ENCODE measurements around the gene ADAMTS9.
"Not testable (repeated sequence)": the region's sequence is repeated elsewhere in the genome, so short reads cannot be mapped to it uniquely, and the experiment has no call there.

ADAMTS9 gene

DNA sequence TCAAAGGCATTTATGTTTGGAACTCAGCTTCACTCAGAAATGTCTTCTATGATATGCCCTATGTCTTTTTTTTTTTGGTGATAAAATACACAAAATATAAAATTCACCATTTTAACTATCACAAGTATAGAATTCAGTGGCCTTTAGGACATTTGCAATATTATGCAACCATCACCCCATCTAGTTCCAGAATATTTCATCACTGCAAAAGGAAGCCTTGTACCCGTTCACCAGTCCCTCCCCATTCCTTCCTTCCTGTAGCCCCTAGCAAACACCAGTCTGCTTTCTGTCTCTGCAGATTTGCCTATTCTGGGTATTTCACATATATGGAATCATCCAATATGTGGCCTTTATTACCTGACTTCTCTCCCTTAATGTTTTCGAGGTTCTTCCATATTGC, 134.8 kb downstream of the ADAMTS9 start:
- Mint-ChIP-seq H3K27ac (no peak overlapping the region), H3K36me3 (ENCODE audit: low read depth) (no peaks in the 10 kb centered on the region), H3K4me3 (no peak overlapping the region), H3K9me3 (peaks cover 9% of the 10 kb centered on the region), H3K27me3 (no peaks in the 10 kb centered on the region), H3K4me1 (ENCODE audit: low read depth) (no peaks in the 10 kb centered on the region)
- intact Hi-C loops (cut with micrococcal nuclease): no loop called here

DNA sequence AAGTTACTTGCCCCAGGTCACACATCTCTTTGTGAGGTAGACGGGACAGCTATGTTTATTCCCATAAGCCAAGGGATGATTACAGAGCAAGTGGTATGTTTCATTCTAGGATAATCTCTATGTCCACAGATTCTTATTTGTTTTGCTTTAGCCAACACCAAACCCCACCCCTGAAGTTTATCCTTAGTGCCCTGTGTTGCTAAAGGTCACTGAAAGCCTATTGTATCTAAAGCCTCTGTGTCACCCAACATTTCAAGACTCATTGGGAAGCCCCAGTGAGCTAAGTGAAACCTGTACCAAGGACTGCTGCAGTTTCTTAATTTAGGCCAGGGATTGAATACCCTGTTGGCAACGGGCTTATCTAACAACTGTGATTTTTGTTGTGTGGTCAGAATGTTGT, 135.6 kb downstream of the ADAMTS9 start:
- intact Hi-C loops (cut with micrococcal nuclease): no loop called here
- Mint-ChIP-seq H3K4me1 (ENCODE audit: low read depth) (no peaks in the 10 kb centered on the region), H3K4me3 (no peak overlapping the region), H3K36me3 (ENCODE audit: low read depth) (no peaks in the 10 kb centered on the region), H3K27me3 (no peaks in the 10 kb centered on the region), H3K27ac (no peak overlapping the region), H3K9me3 (peaks cover 9% of the 10 kb centered on the region)

DNA sequence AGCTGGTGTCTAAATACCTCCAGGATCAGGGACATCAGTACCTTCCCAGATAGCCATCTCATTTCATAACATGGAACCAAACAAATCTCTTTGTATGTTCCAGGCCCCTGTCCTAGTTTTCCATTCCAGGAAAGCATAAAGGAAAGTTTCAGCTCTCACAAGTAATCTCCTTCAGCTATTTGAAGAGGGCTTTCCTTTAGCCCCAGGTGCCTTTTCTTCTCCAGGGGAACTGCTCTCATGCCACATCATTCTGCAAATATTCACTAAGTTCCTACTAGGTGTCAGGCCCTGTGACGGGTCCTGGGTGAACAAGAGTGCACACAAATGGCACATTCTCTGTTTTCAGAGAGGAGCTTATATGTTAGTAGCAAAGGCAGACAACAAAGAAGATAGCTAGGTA, 136.1 kb downstream of the ADAMTS9 start:
- intact Hi-C loops (cut with micrococcal nuclease): no loop called here
- no peaks in the 10 kb centered on the region for H3K4me1 Mint-ChIP-seq (ENCODE audit: low read depth)
- H3K4me3 Mint-ChIP-seq: no peak overlapping the region

DNA sequence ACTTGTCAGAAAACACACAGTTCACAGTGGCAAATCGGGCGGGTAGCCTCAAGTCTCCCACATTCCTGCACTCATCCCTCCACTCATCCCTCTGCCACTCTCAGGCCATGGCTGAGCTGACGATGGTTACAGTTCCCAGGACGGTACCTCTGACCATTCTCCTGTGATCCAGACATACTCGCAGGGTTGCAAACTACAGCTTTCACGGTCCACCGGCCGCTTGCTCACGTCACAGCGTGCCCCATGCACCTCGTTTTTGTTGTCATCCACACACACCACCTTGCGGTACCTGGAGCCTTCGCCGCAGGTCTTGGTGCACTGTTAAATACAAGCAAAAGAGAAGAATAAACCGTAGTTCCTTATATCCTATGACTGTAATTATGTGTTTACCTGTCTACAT, 137.1 kb downstream of the ADAMTS9 start:
- intact Hi-C loops (cut with micrococcal nuclease): no loop called here
- no peaks in the 10 kb centered on the region for H3K36me3 Mint-ChIP-seq (ENCODE audit: low read depth)
- no peak overlapping the region for H3K4me3 Mint-ChIP-seq
- no peak overlapping the region for H3K27ac Mint-ChIP-seq
- no peaks in the 10 kb centered on the region for H3K4me1 Mint-ChIP-seq (ENCODE audit: low read depth)
- H3K9me3 Mint-ChIP-seq: no peaks in the 10 kb centered on the region
- H3K27me3 Mint-ChIP-seq: no peaks in the 10 kb centered on the region

More for the DNA sequence above, 136.1 kb downstream of the ADAMTS9 start:
- no peaks in the 10 kb centered on the region for H3K27me3 Mint-ChIP-seq
- H3K27ac Mint-ChIP-seq: no peak overlapping the region
- H3K9me3 Mint-ChIP-seq: peaks cover 5% of the 10 kb centered on the region
- H3K36me3 Mint-ChIP-seq (ENCODE audit: low read depth): no peaks in the 10 kb centered on the region

DNA sequence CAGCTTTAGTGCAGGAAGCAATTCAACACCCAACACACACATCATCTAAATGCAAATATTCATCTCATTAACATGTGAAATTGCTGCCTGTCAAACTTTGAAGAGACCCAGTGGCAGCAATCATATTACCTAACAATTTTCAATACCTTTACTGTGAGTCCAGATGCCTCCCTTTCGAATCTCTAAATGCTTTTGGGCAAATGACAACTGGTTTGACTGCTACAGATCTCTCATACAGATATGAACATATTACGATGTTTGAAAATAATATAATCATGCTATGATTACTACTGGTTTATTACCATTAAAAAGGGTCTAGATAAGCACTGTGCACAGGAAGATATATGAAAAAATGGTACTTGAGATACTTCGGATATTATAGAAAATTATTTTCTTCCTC, 137.9 kb downstream of the ADAMTS9 start:
- no peak overlapping the region for H3K4me3 Mint-ChIP-seq
- H3K9me3 Mint-ChIP-seq: no peaks in the 10 kb centered on the region
- no peaks in the 10 kb centered on the region for H3K27me3 Mint-ChIP-seq
- H3K4me1 Mint-ChIP-seq (ENCODE audit: low read depth): no peaks in the 10 kb centered on the region
- intact Hi-C loops (cut with micrococcal nuclease): no loop called here
- H3K36me3 Mint-ChIP-seq (ENCODE audit: low read depth): no peaks in the 10 kb centered on the region
- no peak overlapping the region for H3K27ac Mint-ChIP-seq

DNA sequence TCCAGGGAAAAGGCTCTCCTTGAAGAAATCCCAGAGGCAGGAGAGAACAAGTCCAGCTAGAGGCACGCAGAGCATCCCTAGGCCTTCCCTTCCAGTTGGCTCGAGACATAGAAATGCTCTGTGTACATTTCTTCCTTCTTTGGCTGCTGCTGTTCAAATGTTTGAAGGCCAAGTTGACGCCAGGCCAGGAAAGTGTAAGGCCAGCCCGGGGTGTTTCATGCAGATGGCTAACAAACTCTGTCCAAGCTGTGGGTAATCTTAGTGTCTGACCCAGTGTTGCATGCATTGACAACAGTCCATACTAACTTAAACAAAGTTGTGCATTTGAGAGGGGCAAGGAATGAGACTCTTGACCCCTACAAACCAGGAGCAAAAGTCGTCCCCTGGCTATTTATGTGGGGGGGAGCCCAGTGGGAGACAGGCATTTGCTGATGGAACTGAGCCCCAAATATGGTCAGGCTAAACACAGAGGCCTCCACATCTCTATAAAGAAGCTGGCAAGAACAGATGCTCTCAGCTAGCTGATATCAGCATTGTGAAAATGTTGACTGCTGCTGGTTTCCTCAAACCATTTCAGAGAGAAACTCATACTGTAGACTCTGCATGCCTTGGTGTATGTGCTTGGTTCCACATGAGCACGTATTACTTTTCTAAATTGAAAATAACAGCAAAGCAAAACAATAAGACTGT, 139.5 kb downstream of the ADAMTS9 start:
- Mint-ChIP-seq H3K36me3 (ENCODE audit: low read depth) (no peaks in the 10 kb centered on the region), H3K9me3 (no peaks in the 10 kb centered on the region), H3K4me3 (no peak overlapping the region), H3K4me1 (ENCODE audit: low read depth) (no peaks in the 10 kb centered on the region), H3K27me3 (no peaks in the 10 kb centered on the region), H3K27ac (no peak overlapping the region)
- intact Hi-C loops (cut with micrococcal nuclease): no loop called here

DNA sequence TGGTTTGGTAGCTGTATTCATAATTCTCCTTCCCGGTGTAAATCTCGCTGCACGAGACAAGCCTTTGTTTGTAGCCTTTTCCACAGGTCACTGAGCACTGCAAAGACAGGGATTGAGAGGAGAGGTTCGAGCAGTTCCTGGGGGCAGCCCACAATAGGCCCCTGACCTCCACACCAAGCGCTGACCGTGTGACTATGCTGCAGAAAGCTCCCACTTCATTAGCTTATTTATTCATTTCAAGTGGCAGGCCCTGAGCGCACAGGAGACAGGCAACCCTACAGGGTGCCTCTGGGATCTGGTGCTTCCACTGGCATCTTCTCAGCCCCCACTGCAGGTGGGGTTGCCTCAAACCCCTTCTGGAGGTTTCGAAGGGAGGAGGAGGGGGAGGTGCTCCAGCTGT, 140.9 kb downstream of the ADAMTS9 start:
- Mint-ChIP-seq H3K9me3 (no peaks in the 10 kb centered on the region), H3K4me1 (ENCODE audit: low read depth) (no peaks in the 10 kb centered on the region), H3K27ac (no peak overlapping the region), H3K4me3 (no peak overlapping the region), H3K36me3 (ENCODE audit: low read depth) (no peaks in the 10 kb centered on the region), H3K27me3 (no peaks in the 10 kb centered on the region)
- intact Hi-C loops (cut with micrococcal nuclease): no loop called here

DNA sequence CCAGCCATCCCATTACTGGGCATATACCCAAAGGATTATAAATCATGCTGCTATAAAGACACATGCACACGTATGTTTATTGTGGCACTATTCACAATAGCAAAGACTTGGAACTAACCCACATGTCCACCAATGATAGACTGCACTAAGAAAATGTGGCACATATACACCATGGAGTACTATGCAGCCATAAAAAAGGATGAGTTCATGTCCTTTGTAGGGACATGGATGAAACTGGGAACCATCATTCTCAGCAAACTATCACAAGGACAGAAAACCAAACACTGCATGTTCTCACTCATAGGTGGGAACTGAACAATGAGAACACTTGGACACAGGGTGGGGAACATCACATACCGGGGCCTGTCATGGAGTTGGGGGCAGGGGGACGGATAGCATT, 142.6 kb downstream of the ADAMTS9 start:
- H3K27me3 Mint-ChIP-seq; H3K9me3 Mint-ChIP-seq; H3K36me3 Mint-ChIP-seq (ENCODE audit: low read depth); intact Hi-C loops (cut with micrococcal nuclease); H3K27ac Mint-ChIP-seq; H3K4me1 Mint-ChIP-seq (ENCODE audit: low read depth); H3K4me3 Mint-ChIP-seq: not testable (repeated sequence)

DNA sequence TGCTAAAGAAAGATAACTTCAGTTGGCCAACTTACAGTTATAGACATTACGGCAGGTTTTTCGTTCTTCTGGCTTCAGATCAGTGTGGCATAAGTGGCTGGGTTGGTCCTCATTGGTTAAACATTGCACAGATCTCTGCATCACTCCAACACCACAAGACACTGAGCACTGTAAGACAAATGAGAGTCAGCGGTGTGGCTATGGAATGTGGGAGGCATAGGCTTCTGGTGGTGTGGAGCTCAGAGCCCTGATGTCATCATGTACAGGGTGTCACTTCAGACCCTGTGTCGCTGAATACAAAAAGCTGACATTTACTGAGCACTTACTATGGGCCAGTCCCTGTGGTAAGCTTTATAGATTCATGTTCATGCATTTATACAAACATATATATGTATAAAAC, 146.0 kb downstream of the ADAMTS9 start:
- H3K9me3 Mint-ChIP-seq: no peaks in the 10 kb centered on the region
- H3K27me3 Mint-ChIP-seq: no peaks in the 10 kb centered on the region
- H3K27ac Mint-ChIP-seq: no peak overlapping the region
- intact Hi-C loops (cut with micrococcal nuclease): no loop called here
- H3K4me3 Mint-ChIP-seq: no peak overlapping the region
- H3K36me3 Mint-ChIP-seq (ENCODE audit: low read depth): no peaks in the 10 kb centered on the region
- H3K4me1 Mint-ChIP-seq (ENCODE audit: low read depth): no peaks in the 10 kb centered on the region

DNA sequence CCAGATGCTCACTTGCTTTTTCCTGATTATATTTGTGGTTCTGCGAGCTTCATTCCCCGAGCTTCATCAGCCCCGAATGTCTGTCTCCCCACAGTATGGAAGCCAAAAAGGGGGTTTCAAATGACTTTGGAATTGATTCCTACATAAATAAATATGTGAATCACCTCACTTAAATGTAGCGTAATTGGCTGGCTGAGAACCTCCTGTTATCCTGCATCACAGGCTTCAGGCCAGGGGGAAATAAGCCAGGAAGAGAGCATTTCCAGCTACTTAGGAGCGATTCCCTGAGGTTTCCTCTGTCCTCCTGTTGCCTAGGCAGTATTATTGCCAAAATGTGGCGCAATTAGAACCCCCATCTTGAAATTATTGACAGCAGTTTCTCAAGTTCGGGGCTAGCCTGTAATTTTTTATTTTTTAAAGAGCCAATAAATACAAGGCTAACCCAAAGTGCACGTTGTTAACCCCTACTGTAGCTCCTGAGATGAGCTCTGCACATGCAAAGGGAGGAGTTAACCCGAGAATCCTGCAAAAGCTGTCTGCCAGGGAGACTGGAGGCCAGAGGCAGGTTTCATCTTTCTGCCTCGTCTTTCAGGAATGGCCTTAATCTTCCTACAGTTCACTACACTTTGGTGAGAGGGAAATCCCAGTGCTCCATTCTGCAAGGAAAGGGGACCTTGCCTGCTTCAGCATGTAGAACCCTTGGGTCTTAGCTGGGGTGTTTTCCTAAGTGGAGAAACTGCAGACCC, 148.2 kb downstream of the ADAMTS9 start:
- H3K27ac Mint-ChIP-seq: no peak overlapping the region
- intact Hi-C loops (cut with micrococcal nuclease): no loop called here
- H3K9me3 Mint-ChIP-seq: no peaks in the 10 kb centered on the region
- no peaks in the 10 kb centered on the region for H3K27me3 Mint-ChIP-seq
- no peaks in the 10 kb centered on the region for H3K4me1 Mint-ChIP-seq (ENCODE audit: low read depth)
- no peak overlapping the region for H3K4me3 Mint-ChIP-seq
- no peaks in the 10 kb centered on the region for H3K36me3 Mint-ChIP-seq (ENCODE audit: low read depth)

DNA sequence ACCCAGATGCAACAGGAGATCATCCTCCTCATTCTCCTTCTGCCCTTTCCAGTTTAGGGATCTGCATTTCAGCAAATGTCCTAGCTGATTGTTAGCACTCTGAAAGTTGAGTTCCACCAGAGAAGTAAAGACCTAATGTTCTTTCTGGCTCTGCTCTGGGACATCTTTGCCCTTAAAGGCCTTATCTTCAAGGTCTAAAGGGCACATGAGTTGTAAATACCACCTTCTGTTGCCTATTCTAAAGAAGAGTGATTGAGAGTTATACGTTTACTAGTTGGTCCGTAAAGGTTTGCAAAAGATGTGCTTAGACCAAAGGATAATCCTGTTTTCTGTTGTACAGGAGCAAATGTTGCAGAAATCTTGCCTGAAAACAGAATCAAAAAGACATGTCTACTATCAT, 151.6 kb downstream of the ADAMTS9 start:
- Mint-ChIP-seq H3K27me3 (no peaks in the 10 kb centered on the region), H3K4me1 (ENCODE audit: low read depth) (no peaks in the 10 kb centered on the region)
- intact Hi-C loops (cut with micrococcal nuclease): no loop called here

DNA sequence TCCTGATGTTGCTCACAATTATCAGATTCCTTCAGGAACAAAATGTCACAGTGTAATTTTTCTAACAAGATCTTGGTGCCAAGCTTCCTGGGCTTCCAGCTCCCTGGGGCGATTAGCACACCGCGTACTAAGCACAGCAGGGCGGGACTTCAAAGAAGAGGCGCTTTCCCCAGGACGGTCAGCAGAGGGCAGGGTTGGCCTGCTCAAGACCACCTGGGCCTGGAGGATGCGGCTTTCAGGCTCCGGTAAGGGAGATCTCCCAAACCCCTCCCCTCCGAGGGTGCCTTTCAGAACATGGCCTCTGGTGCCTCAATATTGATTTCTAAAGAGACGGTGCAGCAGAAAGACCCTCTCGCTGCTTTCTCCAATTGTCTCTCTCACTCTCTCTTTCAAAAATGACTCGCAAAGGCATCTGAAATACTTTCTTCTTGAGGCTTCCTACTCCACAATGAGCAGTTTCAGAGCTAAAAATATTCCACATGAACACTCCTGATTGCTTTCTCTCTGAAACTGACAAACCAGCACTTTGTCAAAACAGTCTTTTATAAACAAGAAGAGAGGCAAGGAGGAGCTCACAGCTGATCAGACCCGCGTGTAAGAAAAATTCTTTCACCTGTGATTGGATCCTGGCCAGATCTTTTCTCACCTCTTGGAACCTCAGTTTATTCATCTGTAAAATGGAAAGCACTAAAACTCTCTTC, 154.0 kb downstream of the ADAMTS9 start:
- Mint-ChIP-seq H3K27me3 (no peaks in the 10 kb centered on the region), H3K36me3 (ENCODE audit: low read depth) (no peaks in the 10 kb centered on the region), H3K9me3 (no peaks in the 10 kb centered on the region), H3K4me1 (ENCODE audit: low read depth) (no peaks in the 10 kb centered on the region), H3K27ac (no peak overlapping the region), H3K4me3 (no peak overlapping the region)
- intact Hi-C loops (cut with micrococcal nuclease): loop anchor here (5.0 kb wide), 1 partner anchor 1199 kb away; no protein-coding TSS in a partner anchor

More for the DNA sequence above, 151.6 kb downstream of the ADAMTS9 start:
- Mint-ChIP-seq H3K9me3 (no peaks in the 10 kb centered on the region), H3K27ac (no peak overlapping the region), H3K36me3 (ENCODE audit: low read depth) (no peaks in the 10 kb centered on the region), H3K4me3 (no peak overlapping the region)

DNA sequence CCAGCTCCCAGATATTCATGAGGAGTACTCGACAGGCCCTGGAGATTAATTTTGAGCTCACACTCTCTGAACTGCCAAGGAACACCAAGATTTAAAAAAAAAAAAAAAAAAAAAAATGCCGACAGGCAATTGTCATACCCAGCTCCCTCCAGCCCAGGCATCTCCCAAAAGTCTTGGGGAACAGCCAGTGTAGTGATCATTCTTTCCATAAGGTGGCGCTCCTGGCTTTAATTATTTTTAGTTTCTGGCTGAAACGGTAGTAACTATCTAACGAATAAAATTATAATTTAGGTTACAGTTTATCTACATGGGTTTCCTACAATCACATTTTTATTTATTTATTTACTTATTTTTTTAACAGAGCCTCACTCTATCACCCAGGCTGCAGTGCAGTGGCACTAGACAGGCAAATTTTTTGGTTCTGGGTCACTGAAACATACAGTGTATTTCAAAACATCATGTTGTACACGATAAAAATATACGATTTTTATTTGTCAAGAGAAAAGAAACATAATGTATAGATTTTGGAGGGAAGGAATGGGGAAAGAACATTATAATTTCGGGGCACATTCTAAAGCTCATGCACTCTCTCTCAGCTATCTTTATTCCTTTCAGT, 157.3 kb downstream of the ADAMTS9 start:
- no peak overlapping the region for H3K27ac Mint-ChIP-seq
- intact Hi-C loops (cut with micrococcal nuclease): loop anchor here (5.0 kb wide), 1 partner anchor 1202 kb away; no protein-coding TSS in a partner anchor
- no peaks in the 10 kb centered on the region for H3K4me1 Mint-ChIP-seq (ENCODE audit: low read depth)
- no peaks in the 10 kb centered on the region for H3K36me3 Mint-ChIP-seq (ENCODE audit: low read depth)
- H3K9me3 Mint-ChIP-seq: no peaks in the 10 kb centered on the region
- no peaks in the 10 kb centered on the region for H3K27me3 Mint-ChIP-seq
- no peak overlapping the region for H3K4me3 Mint-ChIP-seq

DNA sequence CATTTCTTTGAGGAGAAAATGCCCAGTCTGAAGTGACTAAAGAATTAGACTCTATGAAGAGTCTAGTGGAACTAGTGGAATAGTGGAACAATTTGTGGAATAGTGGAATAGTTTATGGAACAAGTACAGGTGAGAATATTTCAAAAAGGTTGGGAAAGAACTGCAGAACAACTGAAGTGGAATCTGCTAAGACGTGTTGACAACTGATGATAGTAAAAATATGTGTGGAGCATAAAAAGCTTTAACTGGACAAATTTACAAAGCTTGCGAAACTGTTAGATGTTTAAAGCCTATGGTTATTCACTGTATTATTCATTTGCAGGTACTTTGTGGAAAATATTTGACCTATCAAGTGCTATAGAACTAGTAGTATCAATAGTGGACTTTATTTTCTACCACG, 164.5 kb downstream of the ADAMTS9 start:
- Mint-ChIP-seq H3K36me3 (ENCODE audit: low read depth) (no peaks in the 10 kb centered on the region), H3K9me3 (no peaks in the 10 kb centered on the region), H3K4me3 (no peak overlapping the region), H3K4me1 (ENCODE audit: low read depth) (no peaks in the 10 kb centered on the region), H3K27ac (no peak overlapping the region), H3K27me3 (no peaks in the 10 kb centered on the region)
- intact Hi-C loops (cut with micrococcal nuclease): no loop called here
